Neural progenitor cell (in vitro differentiated cells): ENCODE results near the gene RAB37. TPM values are rescaled to one million over a fixed set of nuclear protein-coding genes. Genes with fewer than 3 reads are reported as not detected.

Source experiments
- DNase-seq: peaks from one replicate; pipeline ENCODE4 v3.0.0-alpha.2; 2016; ENCODE audit warnings: low spot score
- H2AFZ ChIP-seq: fragments of 200-600 bp; sonication (generic); replicated peaks from 2 replicates; pipeline ENCODE4 v1.6.1; 2016; ENCODE audit warnings: antibody characterized with exemption
- H3F3A ChIP-seq: fragments of 200-600 bp; sonication (generic); 2 replicates; pipeline ENCODE4 v1.6.1; 2016; ENCODE audit warnings: antibody characterized with exemption, low read depth
- H3K27ac ChIP-seq: fragments of 200-600 bp; sonication (generic); 2 replicates; pipeline ENCODE4 v1.5.1; 2016; ENCODE audit warnings: mild to moderate bottlenecking
- H3K27me3 ChIP-seq: fragments of 200-600 bp; sonication (generic); 2 replicates; pipeline ENCODE4 v1.6.1; 2016; ENCODE audit warnings: mild to moderate bottlenecking, moderate library complexity
- H3K36me3 ChIP-seq: fragments of 200-600 bp; sonication (generic); 2 replicates; pipeline ENCODE4 v1.5.1; 2016
- H3K4me1 ChIP-seq: fragments of 200-600 bp; sonication (generic); 2 replicates; pipeline ENCODE4 v1.6.1; 2016; ENCODE audit warnings: mixed run types
- H3K4me2 ChIP-seq: fragments of 200-600 bp; sonication (generic); 2 replicates; pipeline ENCODE4 v1.6.1; 2016
- H3K4me3 ChIP-seq: fragments of 200-600 bp; sonication (generic); 2 replicates; pipeline ENCODE4 v1.5.1; 2016
- H3K79me2 ChIP-seq: fragments of 200-600 bp; sonication (generic); 2 replicates; pipeline ENCODE4 v1.6.1; 2016; ENCODE audit warnings: low read depth
- H3K9ac ChIP-seq: fragments of 200-600 bp; sonication (generic); 2 replicates; pipeline ENCODE4 v1.6.1; 2016
- H3K9me3 ChIP-seq: fragments of 200-600 bp; sonication (generic); 2 replicates; pipeline ENCODE4 v1.5.1; 2016; ENCODE audit warnings: low read depth
- H4K20me1 ChIP-seq: fragments of 200-600 bp; sonication (generic); 2 replicates; pipeline ENCODE4 v1.6.1; 2016; ENCODE audit warnings: low read depth
- H3K27ac Mint-ChIP-seq: 3 replicates; pipeline ENCODE4 v1.8.0; 2021; ENCODE audit warnings: mixed read lengths
- H3K27me3 Mint-ChIP-seq: 2 replicates; pipeline ENCODE4 v1.8.0; 2022; ENCODE audit warnings: low read depth, mild to moderate bottlenecking, inconsistent platforms, moderate library complexity, mixed read lengths; ENCODE audit not compliant: insufficient read depth
- H3K36me3 Mint-ChIP-seq: 3 replicates; pipeline ENCODE4 v1.8.0; 2021; ENCODE audit warnings: mixed read lengths
- H3K4me1 Mint-ChIP-seq: 3 replicates; pipeline ENCODE4 v1.8.0; 2021; ENCODE audit warnings: mixed read lengths
- H3K4me3 Mint-ChIP-seq: 3 replicates; pipeline ENCODE4 v1.8.0; 2021; ENCODE audit warnings: mild to moderate bottlenecking, moderate library complexity, mixed read lengths
- H3K9me3 Mint-ChIP-seq: 3 replicates; pipeline ENCODE4 v1.8.0; 2020; ENCODE audit warnings: mixed read lengths
- EZH2 ChIP-seq: fragments of 200-600 bp; sonication (generic); IDR thresholded peaks from 2 replicates; pipeline ENCODE4 v1.6.1; 2017; ENCODE audit warnings: antibody characterized with exemption, mild to moderate bottlenecking, moderate library complexity
- EZH2phosphoT487 ChIP-seq: fragments of 200-600 bp; sonication (generic); IDR thresholded peaks from 2 replicates; pipeline ENCODE4 v1.6.1; 2017; ENCODE audit warnings: antibody characterized with exemption
- total RNA-seq: library from RNA; depleted of rRNA; stranded (reverse); fragments of >200 nt; gene quantifications from 2 replicates; pipeline ENCODE4 v1.2.3, GENCODE V29; 2015; ENCODE audit warnings: low replicate concordance
- TF ChIP-seq, protein P1 (sequence below): fragments of 200-600 bp; sonication (generic); IDR thresholded peaks from 2 replicates; pipeline ENCODE4 v1.5.1; 2017; ENCODE audit warnings: antibody characterized with exemption, mild to moderate bottlenecking

The RAB37 gene
- total RNA-seq, 1 donor from 2014 or later = 1.5 TPM

DNA sequence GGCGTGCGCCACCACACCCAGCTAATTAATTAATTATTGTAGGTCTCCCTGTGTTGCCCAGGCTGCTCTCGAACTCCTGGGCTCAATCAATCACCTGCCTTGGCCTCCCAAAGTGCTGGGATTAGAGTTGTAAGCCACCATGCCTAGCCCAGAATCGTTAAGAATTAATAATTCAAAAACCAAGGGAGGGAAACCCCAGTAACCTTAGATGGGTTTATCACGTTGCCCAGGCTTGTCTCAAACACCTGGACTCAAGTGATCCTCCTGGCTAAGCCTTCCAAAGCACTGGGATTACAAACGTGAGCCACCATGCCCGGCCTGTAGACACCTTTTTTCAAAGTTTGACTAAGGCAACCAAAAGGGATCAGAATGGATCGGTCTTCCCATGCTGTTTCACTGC is 45.9 kb upstream of the RAB37 start:
- Histone ChIP-seq H3F3A (no peaks in the 10 kb centered on the region), H3K4me1 (no peaks in the 10 kb centered on the region), H3K27ac (no peak overlapping the region), H3K79me2 (no peaks in the 10 kb centered on the region), H3K9me3 (no peaks in the 10 kb centered on the region), H3K9ac (no peak overlapping the region), H3K4me3 (no peak overlapping the region), H4K20me1 (no peaks in the 10 kb centered on the region), H3K27me3 (peaks cover 24% of the 10 kb centered on the region), H3K36me3 (no peaks in the 10 kb centered on the region), H2AFZ (no peak overlapping the region), H3K4me2 (no peak overlapping the region)
- no peak for DNase-seq
- TF ChIP-seq EZH2phosphoT487 = no peak
- TF ChIP-seq EZH2 = no peak
- TF ChIP-seq, protein P1, sequence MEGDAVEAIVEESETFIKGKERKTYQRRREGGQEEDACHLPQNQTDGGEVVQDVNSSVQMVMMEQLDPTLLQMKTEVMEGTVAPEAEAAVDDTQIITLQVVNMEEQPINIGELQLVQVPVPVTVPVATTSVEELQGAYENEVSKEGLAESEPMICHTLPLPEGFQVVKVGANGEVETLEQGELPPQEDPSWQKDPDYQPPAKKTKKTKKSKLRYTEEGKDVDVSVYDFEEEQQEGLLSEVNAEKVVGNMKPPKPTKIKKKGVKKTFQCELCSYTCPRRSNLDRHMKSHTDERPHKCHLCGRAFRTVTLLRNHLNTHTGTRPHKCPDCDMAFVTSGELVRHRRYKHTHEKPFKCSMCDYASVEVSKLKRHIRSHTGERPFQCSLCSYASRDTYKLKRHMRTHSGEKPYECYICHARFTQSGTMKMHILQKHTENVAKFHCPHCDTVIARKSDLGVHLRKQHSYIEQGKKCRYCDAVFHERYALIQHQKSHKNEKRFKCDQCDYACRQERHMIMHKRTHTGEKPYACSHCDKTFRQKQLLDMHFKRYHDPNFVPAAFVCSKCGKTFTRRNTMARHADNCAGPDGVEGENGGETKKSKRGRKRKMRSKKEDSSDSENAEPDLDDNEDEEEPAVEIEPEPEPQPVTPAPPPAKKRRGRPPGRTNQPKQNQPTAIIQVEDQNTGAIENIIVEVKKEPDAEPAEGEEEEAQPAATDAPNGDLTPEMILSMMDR = no peak
- no peaks in the 10 kb centered on the region for H3K9me3 Mint-ChIP-seq
- H3K4me1 Mint-ChIP-seq = no peaks in the 10 kb centered on the region
- no peaks in the 10 kb centered on the region for H3K36me3 Mint-ChIP-seq
- H3K27ac Mint-ChIP-seq = no peak overlapping the region
- peaks cover 5% of the 10 kb centered on the region for H3K27me3 Mint-ChIP-seq
- no peak overlapping the region for H3K4me3 Mint-ChIP-seq

DNA sequence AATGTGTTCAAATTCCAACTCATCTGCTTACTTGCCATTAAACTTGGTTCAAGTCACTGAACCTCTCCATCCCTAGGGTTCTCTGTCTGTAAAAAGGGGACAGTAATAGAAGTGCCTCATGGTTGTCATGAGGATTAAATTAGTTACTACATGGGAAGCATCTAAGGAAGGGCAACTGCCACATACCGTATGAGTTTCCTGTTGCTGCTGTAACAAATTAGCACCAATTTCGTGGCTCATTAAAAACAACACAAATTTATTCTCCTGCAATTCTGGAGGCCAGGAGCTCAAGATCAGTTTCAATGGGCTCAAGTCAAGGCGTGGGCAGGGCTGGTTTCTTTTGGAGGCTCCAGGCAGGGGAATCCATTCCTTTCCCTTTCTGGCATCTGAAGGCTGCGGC is 43.0 kb upstream of the RAB37 start:
- Histone ChIP-seq H3K79me2 (no peaks in the 10 kb centered on the region), H4K20me1 (no peaks in the 10 kb centered on the region), H2AFZ (no peak overlapping the region), H3K9ac (no peak overlapping the region), H3K36me3 (no peaks in the 10 kb centered on the region), H3K4me2 (no peak overlapping the region), H3K9me3 (no peaks in the 10 kb centered on the region), H3K27ac (no peak overlapping the region), H3K4me1 (no peaks in the 10 kb centered on the region), H3K27me3 (peaks cover 26% of the 10 kb centered on the region), H3K4me3 (no peak overlapping the region), H3F3A (no peaks in the 10 kb centered on the region)
- no peaks in the 10 kb centered on the region for H3K36me3 Mint-ChIP-seq
- no peaks in the 10 kb centered on the region for H3K9me3 Mint-ChIP-seq
- H3K27ac Mint-ChIP-seq = no peak overlapping the region
- H3K27me3 Mint-ChIP-seq = peaks cover 5% of the 10 kb centered on the region
- DNase-seq = no peak
- TF ChIP-seq EZH2phosphoT487 = no peak
- TF ChIP-seq EZH2 = no peak
- TF ChIP-seq, protein P1 = no peak
- no peaks in the 10 kb centered on the region for H3K4me1 Mint-ChIP-seq
- H3K4me3 Mint-ChIP-seq = no peak overlapping the region

DNA sequence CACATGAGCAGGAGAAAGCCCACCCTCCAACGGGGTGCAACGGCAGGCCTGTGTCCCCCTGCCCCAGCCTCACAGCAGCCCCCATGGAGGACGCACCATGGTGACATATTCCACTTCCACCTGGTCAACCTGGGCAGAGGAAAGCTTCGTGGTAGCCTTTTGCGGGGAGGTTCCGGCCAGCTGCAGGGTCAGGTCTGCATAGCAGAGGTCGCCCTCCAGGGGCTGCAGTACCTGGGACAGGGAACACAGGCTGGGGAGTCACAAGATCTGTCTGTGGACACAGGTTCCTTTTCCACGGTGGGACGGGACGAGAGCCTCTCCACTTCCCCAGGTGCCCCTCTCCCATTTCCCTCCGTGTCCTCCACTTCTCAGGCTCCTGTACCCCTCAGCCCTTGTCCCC is 41.4 kb upstream of the RAB37 start:
- Histone ChIP-seq H3K9ac (no peak overlapping the region), H3K4me3 (no peak overlapping the region), H3K4me1 (no peaks in the 10 kb centered on the region), H3K36me3 (no peaks in the 10 kb centered on the region), H3K4me2 (no peak overlapping the region), H3K27me3 (peaks cover 26% of the 10 kb centered on the region), H3K27ac (no peak overlapping the region), H2AFZ (no peak overlapping the region), H3K79me2 (no peaks in the 10 kb centered on the region), H3K9me3 (no peaks in the 10 kb centered on the region), H4K20me1 (no peaks in the 10 kb centered on the region), H3F3A (no peaks in the 10 kb centered on the region)
- TF ChIP-seq, protein P1 = no peak
- TF ChIP-seq EZH2 = no peak
- no peak for TF ChIP-seq EZH2phosphoT487
- H3K27me3 Mint-ChIP-seq = peaks cover 9% of the 10 kb centered on the region
- H3K4me1 Mint-ChIP-seq = no peaks in the 10 kb centered on the region
- H3K36me3 Mint-ChIP-seq = no peaks in the 10 kb centered on the region
- H3K9me3 Mint-ChIP-seq = no peaks in the 10 kb centered on the region
- no peak overlapping the region for H3K4me3 Mint-ChIP-seq
- H3K27ac Mint-ChIP-seq = no peak overlapping the region
- DNase-seq = no peak
